Mesenchymal stem cell (in vitro differentiated cells and primary cell): ENCODE data around the gene NEK8.

Source experiments
- DNase-seq: peaks from one replicate; pipeline ENCODE4 v3.0.0-alpha.2; 2013
- H2AFZ ChIP-seq: one replicate; pipeline ENCODE4 v1.6.1; 2013; ENCODE audit warnings: low read depth, mild to moderate bottlenecking, control low read depth, inconsistent platforms, low read length, moderate library complexity
- H2AK5ac ChIP-seq: 2 replicates; pipeline ENCODE4 v1.6.1; 2013; ENCODE audit warnings: low read length, moderate library complexity, mild to moderate bottlenecking, inconsistent platforms; ENCODE audit not compliant: severe bottlenecking
- H2BK120ac ChIP-seq: one replicate; pipeline ENCODE4 v1.6.1; 2013; ENCODE audit warnings: low read depth, mild to moderate bottlenecking, inconsistent platforms, low read length, moderate library complexity
- H2BK12ac ChIP-seq, 2 experiments: one replicate each; pipeline ENCODE4 v1.6.1; 2013; ENCODE audit warnings: inconsistent platforms in 2 of 2, low read length in 2 of 2, mild to moderate bottlenecking in 2 of 2, moderate library complexity in 2 of 2, control low read depth in 1 of 2
- H2BK15ac ChIP-seq: one replicate; pipeline ENCODE4 v1.6.1; 2013; ENCODE audit warnings: mild to moderate bottlenecking, low read depth, inconsistent platforms; ENCODE audit not compliant: poor library complexity, severe bottlenecking
- H2BK5ac ChIP-seq: 2 replicates; pipeline ENCODE4 v1.6.1; 2013; ENCODE audit warnings: low read depth, mild to moderate bottlenecking, low read length, control low read depth, inconsistent platforms; ENCODE audit not compliant: poor library complexity, severe bottlenecking
- H3K14ac ChIP-seq, 2 experiments: one replicate each; pipeline ENCODE4 v1.6.1; 2013; ENCODE audit warnings: inconsistent platforms in 2 of 2, low read length in 2 of 2, control low read depth in 1 of 2, mild to moderate bottlenecking in 1 of 2, moderate library complexity in 1 of 2
- H3K18ac ChIP-seq, 2 experiments: one replicate each; pipeline ENCODE4 v1.6.1; 2013; ENCODE audit warnings: inconsistent platforms in 2 of 2, low read length in 2 of 2, control low read depth in 1 of 2, low read depth in 1 of 2, mild to moderate bottlenecking in 1 of 2
- H3K23ac ChIP-seq, 2 experiments: one replicate each; pipeline ENCODE4 v1.6.1; 2013; ENCODE audit warnings: inconsistent platforms in 2 of 2, low read length in 2 of 2, mild to moderate bottlenecking in 2 of 2, moderate library complexity in 2 of 2, control low read depth in 1 of 2
- H3K27ac ChIP-seq: 2 replicates; pipeline ENCODE4 v1.5.1; 2013; ENCODE audit warnings: mild to moderate bottlenecking, moderate library complexity, low read length, control low read depth, inconsistent platforms; ENCODE audit not compliant: poor library complexity, severe bottlenecking
- H3K27me3 ChIP-seq, 2 experiments: 2 replicates each; pipeline versions ENCODE4 v1.6.1 to v1.7.0; 2013; ENCODE audit warnings: low read length in 2 of 2, mild to moderate bottlenecking in 2 of 2, moderate library complexity in 2 of 2, control low read depth in 1 of 2, inconsistent platforms in 1 of 2; ENCODE audit not compliant: control insufficient read depth in 1 of 2, insufficient read depth in 1 of 2
- H3K36me3 ChIP-seq, 2 experiments: 2 replicates each; pipeline versions ENCODE4 v1.6.1 to v1.7.0; 2013; ENCODE audit warnings: low read length in 2 of 2, control low read depth in 1 of 2, inconsistent platforms in 1 of 2, low read depth in 1 of 2, mild to moderate bottlenecking in 1 of 2; ENCODE audit not compliant: insufficient read depth in 2 of 2, control insufficient read depth in 1 of 2
- H3K4ac ChIP-seq, 2 experiments: one replicate each; pipeline ENCODE4 v1.6.1; 2013; ENCODE audit warnings: inconsistent platforms in 2 of 2, low read length in 2 of 2, mild to moderate bottlenecking in 2 of 2, moderate library complexity in 2 of 2, control low read depth in 1 of 2, low read depth in 1 of 2
- H3K4me1 ChIP-seq: 2 replicates; pipeline ENCODE4 v1.6.1; 2013; ENCODE audit warnings: low read depth, low read length, control low read depth; ENCODE audit not compliant: control insufficient read depth, insufficient read depth
- H3K4me2 ChIP-seq: 2 replicates; pipeline ENCODE4 v1.6.1; 2013; ENCODE audit warnings: low read length, mild to moderate bottlenecking, inconsistent platforms; ENCODE audit not compliant: poor library complexity, severe bottlenecking
- H3K4me3 ChIP-seq, 2 experiments: 2 replicates each; pipeline versions ENCODE4 v1.5.1 to v1.7.0; 2013; ENCODE audit warnings: low read length in 2 of 2, mild to moderate bottlenecking in 2 of 2, control low read depth in 1 of 2, low read depth in 1 of 2; ENCODE audit not compliant: insufficient read depth in 1 of 2
- H3K79me1 ChIP-seq: replicated peaks from 2 replicates; pipeline ENCODE4 v1.6.1; 2013; ENCODE audit warnings: mild to moderate bottlenecking, control low read depth, low read length, inconsistent platforms; ENCODE audit not compliant: poor library complexity, severe bottlenecking
- H3K9ac ChIP-seq: 2 replicates; pipeline ENCODE4 v1.7.0; 2013; ENCODE audit warnings: mild to moderate bottlenecking, low read length, moderate library complexity
- H3K9me3 ChIP-seq: 2 replicates; pipeline ENCODE4 v1.7.0; 2013; ENCODE audit warnings: mild to moderate bottlenecking, low read length; ENCODE audit not compliant: control insufficient read depth
- H4K8ac ChIP-seq: one replicate; pipeline ENCODE4 v1.6.1; 2013; ENCODE audit warnings: inconsistent platforms, mild to moderate bottlenecking, low read length, moderate library complexity
- H4K91ac ChIP-seq: one replicate; pipeline ENCODE4 v1.6.1; 2013; ENCODE audit warnings: mild to moderate bottlenecking, low read length, inconsistent platforms
- WGBS: methylation state at CpG from one replicate; pipeline ENCODE4 v1.1.7; 2013; ENCODE audit warnings: mixed read lengths; 5-methylcytosine and 5-hydroxymethylcytosine counted together

The NEK8 gene

DNA sequence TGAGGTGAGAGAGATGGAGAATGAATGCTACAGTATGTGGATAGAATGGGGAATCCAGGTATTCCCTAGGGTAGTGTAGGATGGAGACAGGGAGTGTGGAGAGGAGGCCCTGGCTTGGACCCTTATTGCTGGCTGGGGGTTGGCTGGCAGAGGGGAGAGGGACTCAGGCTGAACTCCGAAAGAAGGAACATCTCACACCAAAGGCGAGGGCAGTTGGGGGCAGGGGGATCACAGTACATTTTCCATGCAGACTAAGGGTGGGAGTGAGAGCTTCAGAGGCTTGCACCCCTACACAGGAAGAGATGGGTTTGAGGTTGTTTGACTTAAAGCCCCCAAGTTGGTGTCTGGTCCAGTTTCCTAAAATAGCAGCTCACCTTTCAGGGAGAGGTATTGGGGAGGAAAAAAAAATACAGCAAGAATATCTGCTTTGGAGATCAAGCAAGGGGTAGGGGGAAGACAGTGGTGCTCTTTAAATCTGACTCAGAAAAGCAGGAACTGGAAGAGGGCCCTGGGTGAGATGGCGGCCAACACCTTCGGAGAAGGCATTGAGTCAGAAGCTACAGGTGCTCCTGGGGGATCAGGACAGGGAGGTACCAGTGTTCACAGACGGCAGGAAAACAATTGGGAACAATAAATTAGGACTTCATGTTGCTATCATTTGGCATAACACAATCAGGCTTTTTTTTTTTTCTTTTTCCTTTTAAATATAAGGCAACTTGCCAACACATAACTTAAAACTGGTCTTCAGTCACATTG, 27.6 kb downstream of the NEK8 start:
- Histone ChIP-seq H3K9ac (no peak overlapping the region), H3K79me1 (peaks cover 30% of the 10 kb centered on the region), H3K4ac (no peak overlapping the region), H2BK5ac (no peak overlapping the region), H4K8ac (no peak overlapping the region), H2AK5ac (no peak overlapping the region), H2BK12ac (no peak overlapping the region), H2BK120ac (no peak overlapping the region), H3K36me3 (peaks cover 42 to 58% of the 10 kb centered on the region in 2 experiments), H3K14ac (no peak overlapping the region), H3K23ac (no peak overlapping the region), H3K18ac (no peak overlapping the region), H3K27ac (no peak overlapping the region), H4K91ac (no peak overlapping the region), H2AFZ (no peak overlapping the region), H3K9me3 (no peaks in the 10 kb centered on the region), H3K4me1 (peaks cover 16% of the 10 kb centered on the region), H3K27me3 (no peaks in the 10 kb centered on the region), H3K4me3 (no peak overlapping the region), H3K4me2 (no peak overlapping the region), H2BK15ac (no peak overlapping the region)
- no peak for DNase-seq
- 90% methylated on average over 4 of the region's 5 CpGs for WGBS

DNA sequence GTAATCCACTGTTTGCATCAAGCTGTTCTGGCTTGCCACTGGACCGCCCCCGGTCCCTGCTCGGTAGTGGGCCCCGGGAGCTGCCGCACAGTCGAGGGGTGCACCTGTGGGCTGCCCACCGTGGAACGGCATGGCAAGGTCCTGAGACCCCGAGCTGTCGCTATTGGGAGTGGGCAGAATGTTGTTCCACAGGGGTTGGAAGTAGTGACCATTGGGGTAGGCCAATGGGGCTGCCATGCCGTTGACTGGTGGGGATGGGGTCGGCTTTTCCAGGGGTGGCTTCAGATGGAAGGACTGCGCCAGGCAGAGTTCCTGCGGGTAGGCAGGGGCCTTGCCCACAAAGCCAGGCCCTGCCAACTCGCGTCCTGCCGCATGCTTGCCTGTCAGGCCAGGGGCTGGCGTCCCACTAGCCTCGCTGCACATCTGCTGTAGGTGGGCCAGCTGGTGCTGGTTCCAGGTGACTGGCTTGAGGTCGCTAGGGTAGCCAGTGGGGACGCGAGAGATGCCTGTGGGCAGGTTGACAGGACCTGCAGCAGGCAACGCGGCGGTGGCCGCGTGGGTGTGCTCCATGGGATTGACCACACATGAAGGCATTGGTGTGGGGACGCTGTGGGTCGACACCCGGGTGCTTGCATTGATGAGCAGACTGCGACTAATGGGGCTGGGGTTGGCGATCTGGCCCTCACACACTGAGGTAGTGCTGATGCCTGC, 30.0 kb downstream of the NEK8 start:
- Histone ChIP-seq H3K9ac (no peak overlapping the region), H3K36me3 (peaks cover 26 to 61% of the 10 kb centered on the region in 2 experiments), H3K27me3 (no peaks in the 10 kb centered on the region), H2BK120ac (no peak overlapping the region), H3K4me3 (no peak overlapping the region), H3K4ac (no peak overlapping the region), H2BK15ac (no peak overlapping the region), H2BK5ac (no peak overlapping the region), H3K9me3 (no peaks in the 10 kb centered on the region), H3K4me2 (no peak overlapping the region), H4K8ac (no peak overlapping the region), H4K91ac (no peak overlapping the region), H3K18ac (no peak overlapping the region), H3K27ac (no peak overlapping the region), H3K79me1 (peaks cover 30% of the 10 kb centered on the region), H3K4me1 (peaks cover 20% of the 10 kb centered on the region), H2AFZ (no peak overlapping the region), H3K23ac (no peak overlapping the region), H2AK5ac (no peak overlapping the region), H3K14ac (no peak overlapping the region), H2BK12ac (no peak overlapping the region)
- WGBS = 98% methylated on average over 32 of the region's 32 CpGs
- no peak for DNase-seq

DNA sequence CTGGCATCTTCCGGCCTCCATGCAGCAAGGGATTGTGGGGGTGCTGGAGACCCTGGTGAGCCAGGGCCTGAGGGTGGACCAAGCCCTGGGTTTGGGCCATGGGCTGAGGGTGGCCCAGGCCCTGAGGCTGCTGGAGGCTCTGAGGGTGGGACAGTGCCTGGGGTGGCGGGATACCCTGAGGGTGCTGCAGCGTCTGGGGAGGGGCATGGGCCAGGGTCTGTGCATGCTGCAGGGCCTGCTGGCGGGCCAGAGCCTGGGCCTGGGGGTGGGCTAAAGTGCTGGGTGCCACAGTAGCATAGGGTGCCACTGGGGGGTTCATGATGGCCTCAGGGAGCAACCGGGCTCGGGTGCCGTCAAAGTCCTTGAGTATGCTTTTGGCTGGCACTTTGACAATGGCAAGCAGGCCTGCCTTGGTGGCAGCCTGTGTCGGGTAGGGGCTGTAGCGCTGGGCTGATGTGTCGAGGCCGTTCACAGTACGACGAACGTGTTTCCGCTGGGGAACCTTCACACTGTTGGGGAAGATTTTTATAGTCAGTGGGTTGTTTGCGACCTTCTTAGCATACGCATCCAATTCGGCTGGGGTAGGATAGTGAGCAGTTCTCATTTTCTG, 30.8 kb downstream of the NEK8 start:
- H2BK15ac ChIP-seq = no peak overlapping the region
- H3K4me3 ChIP-seq = no peak overlapping the region
- H3K9me3 ChIP-seq = no peaks in the 10 kb centered on the region
- H2BK120ac ChIP-seq = no peak overlapping the region
- H3K4me1 ChIP-seq = peaks cover 20% of the 10 kb centered on the region
- H3K14ac ChIP-seq = no peak overlapping the region
- H4K91ac ChIP-seq = peak overlapping the region; percentile 22
- H2BK12ac ChIP-seq = no peak overlapping the region
- peaks cover 26 to 61% of the 10 kb centered on the region in 2 experiments for H3K36me3 ChIP-seq
- H3K4me2 ChIP-seq = no peak overlapping the region
- no peak for DNase-seq
- H2AK5ac ChIP-seq = no peak overlapping the region
- no peaks in the 10 kb centered on the region for H3K27me3 ChIP-seq
- H3K27ac ChIP-seq = no peak overlapping the region
- H3K18ac ChIP-seq = no peak overlapping the region
- WGBS = 96% methylated on average over 18 of the region's 18 CpGs
- peaks cover 30% of the 10 kb centered on the region for H3K79me1 ChIP-seq
- no peak overlapping the region for H3K23ac ChIP-seq
- no peak overlapping the region for H3K4ac ChIP-seq
- no peak overlapping the region for H4K8ac ChIP-seq
- H2BK5ac ChIP-seq = no peak overlapping the region
- H3K9ac ChIP-seq = no peak overlapping the region
- H2AFZ ChIP-seq = no peak overlapping the region
